AG09309 (cell line): ENCODE measurements around the gene HOXA7.

Experiments
- DNase-seq: peaks from one replicate; pipeline ENCODE4 v3.0.0-alpha.2; 2010; ENCODE audit warnings: low read depth
- H3K4me3 ChIP-seq: 2 replicates; pipeline ENCODE4 v1.5.1; 2011; ENCODE audit warnings: mild to moderate bottlenecking, low read depth, low read length, moderate library complexity; ENCODE audit not compliant: control insufficient read depth
- TF ChIP-seq, protein P1 (sequence below): IDR thresholded peaks from 2 replicates; pipeline ENCODE4 v1.5.1; 2011; ENCODE audit warnings: mild to moderate bottlenecking, low read depth, low read length, inconsistent platforms; ENCODE audit not compliant: insufficient read depth, control insufficient read depth; ENCODE audit errors: missing control alignments

The HOXA7 gene

DNA sequence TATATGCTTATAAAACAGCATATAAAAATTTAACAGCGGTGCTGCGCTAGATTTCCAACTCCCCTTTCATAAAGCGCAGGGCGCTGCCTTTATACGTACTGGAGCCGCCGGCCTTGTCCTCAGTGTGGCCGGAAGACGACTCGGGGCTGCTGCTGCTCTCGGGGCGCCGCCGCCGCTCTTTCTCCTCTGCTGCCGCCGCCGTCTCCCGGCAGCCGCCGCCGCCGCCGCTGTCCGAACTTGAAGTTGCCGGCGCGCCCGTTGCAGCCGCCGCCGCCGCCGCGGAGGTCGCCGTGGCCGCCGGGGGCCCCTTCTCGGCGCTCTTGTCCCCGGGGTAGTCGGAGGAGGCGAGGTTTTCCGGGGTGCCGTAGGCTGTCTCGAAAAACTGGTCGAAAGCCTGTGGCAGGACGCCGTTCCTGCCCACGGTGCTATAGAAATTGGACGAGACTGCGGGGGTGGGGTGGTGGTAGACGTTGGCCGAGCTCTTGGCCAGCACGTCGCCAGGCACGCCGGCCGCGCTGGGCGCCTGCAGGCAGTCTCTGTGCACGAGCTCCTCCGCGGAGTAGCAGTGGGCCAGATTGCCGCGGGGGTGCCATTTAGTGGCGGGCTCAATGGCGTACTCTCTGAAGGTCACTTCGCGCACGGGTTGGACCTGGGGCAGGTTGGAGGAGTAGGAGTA lies 28.0 kb upstream of the HOXA7 start:
- peak overlapping the region; percentile 98 for H3K4me3 ChIP-seq
- no peak for DNase-seq
- TF ChIP-seq, protein P1, sequence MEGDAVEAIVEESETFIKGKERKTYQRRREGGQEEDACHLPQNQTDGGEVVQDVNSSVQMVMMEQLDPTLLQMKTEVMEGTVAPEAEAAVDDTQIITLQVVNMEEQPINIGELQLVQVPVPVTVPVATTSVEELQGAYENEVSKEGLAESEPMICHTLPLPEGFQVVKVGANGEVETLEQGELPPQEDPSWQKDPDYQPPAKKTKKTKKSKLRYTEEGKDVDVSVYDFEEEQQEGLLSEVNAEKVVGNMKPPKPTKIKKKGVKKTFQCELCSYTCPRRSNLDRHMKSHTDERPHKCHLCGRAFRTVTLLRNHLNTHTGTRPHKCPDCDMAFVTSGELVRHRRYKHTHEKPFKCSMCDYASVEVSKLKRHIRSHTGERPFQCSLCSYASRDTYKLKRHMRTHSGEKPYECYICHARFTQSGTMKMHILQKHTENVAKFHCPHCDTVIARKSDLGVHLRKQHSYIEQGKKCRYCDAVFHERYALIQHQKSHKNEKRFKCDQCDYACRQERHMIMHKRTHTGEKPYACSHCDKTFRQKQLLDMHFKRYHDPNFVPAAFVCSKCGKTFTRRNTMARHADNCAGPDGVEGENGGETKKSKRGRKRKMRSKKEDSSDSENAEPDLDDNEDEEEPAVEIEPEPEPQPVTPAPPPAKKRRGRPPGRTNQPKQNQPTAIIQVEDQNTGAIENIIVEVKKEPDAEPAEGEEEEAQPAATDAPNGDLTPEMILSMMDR: no peak

DNA sequence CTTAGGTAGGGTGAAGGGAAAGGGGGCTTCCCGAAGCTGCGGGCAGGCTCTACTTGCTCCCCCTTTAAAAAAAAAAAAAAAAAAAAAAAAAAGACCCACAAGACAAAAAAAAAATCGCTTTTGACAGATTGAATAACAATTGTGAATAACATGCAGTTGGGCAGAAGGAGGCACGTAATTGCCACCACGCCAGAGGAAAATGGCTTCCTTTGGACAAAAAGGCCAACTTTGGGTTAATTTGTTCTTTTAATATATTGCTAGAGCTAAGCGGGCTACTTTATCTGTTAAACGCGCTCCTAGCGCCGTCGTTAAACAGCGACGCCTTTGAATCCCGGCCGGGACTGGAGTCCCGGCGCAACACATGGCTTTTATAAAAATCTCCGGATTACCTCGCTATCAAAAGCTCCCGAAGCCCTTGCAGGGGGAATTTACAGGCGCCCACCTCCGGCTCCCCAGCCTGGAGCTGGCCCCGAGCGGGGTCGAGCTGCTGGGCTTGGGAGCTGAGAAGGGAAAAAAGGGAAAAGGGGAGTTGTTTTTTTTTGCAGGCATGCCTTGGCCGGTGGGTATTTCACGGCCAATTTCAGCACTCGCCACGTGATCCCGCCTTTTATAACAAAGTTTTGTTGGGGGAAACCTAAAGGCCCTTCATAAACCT lies 27.3 kb upstream of the HOXA7 start:
- TF ChIP-seq, protein P1: no peak
- peak overlapping the region; percentile 98 for H3K4me3 ChIP-seq
- DNase-seq: no peak

DNA sequence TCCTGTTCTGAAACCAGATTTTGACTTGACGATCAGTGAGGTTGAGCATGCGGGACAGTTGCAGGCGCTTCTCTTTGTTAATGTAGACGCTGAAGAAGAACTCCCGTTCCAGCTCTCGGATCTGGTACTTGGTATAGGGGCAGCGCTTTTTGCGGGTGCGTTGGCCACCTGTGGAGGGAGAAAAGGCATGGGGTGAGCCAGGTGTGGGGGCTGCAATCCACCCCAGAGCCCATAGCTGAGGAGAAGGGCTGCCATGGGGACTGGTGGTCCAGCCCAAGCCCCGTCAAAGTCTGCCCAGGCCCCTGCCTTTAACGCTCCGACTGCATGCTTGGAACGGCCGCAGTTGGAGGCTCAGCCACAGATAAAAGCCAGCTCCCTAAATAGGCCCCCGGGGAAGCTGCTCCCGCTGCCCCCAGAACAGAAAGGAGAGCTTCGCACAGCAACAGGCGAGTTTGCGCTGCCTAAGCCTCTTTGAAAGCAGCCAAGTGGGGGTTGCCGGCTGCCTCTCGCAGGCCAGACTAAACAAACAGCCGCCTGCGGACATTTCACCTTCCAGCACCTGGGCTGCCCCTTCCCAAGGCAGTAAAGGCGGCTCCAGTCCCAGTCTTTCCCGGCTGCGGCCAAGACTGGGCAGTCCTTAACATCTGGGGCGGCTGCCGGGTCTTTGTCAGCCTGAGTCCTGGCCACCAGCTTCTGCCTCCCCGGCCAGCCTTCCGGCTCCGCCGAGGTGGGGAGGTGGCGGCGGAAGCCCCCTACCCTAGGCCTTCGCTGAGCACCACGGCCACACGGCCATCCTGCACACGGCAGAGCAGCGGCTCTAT lies 26.6 kb upstream of the HOXA7 start:
- TF ChIP-seq, protein P1: no peak
- peak overlapping the region; percentile 98 for H3K4me3 ChIP-seq

DNA sequence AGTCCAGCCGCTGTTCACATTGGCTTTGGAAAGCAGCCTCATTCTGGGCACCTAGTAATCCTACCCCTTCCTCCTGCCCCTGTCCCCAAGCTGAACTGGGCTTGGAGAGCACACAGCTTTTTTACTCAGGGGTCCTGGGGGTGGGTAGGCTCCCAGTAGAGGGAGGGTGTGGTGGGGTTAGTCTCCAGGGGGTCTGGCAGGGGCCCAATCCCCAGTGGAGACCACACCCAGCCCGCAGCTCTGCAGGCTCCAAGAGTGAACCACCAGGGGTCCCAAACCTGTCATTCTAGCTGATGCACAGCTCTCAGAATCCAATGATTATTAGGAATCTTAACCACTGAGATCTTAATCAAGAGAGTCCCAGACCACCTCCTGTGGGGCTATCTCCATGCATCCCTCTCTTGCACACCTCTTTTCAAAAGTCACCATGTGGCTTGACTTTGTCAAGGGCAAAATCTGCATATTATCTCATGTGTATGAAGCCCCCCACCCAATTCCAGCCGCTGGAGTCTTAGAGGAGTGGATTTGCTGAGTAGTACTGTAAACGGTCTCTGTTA lies 25.9 kb upstream of the HOXA7 start:
- DNase-seq: no peak
- H3K4me3 ChIP-seq: peak overlapping the region; percentile 98
- TF ChIP-seq, protein P1: no peak

More for the DNA sequence above, 26.6 kb upstream of the HOXA7 start:
- DNase-seq: no peak

DNA sequence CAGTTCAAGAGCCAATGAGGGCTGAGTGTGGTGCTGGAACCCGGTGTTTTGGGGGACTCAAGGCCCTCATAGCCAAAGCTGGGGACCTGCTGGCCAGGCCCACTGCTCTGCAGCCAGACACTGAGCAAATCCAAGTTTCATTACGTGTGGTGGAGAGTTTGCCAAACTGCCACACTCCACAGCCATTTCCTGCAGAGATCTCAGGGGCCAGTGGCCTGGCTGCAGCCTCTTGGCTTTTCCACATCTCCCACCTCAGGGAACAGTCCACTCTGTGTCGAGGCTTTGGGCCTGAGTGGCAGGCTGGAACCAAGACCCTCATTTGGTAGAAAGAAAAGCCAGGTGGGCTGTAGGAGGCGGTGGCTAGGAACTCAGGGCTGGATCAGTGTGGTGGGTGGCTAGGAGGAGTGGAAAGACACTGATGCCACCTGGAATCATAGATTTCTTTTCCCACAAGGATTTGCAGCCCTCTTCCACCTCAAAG lies 25.4 kb upstream of the HOXA7 start:
- TF ChIP-seq, protein P1: peak; percentile 5
- DNase-seq: no peak
- peak overlapping the region; percentile 98 for H3K4me3 ChIP-seq

DNA sequence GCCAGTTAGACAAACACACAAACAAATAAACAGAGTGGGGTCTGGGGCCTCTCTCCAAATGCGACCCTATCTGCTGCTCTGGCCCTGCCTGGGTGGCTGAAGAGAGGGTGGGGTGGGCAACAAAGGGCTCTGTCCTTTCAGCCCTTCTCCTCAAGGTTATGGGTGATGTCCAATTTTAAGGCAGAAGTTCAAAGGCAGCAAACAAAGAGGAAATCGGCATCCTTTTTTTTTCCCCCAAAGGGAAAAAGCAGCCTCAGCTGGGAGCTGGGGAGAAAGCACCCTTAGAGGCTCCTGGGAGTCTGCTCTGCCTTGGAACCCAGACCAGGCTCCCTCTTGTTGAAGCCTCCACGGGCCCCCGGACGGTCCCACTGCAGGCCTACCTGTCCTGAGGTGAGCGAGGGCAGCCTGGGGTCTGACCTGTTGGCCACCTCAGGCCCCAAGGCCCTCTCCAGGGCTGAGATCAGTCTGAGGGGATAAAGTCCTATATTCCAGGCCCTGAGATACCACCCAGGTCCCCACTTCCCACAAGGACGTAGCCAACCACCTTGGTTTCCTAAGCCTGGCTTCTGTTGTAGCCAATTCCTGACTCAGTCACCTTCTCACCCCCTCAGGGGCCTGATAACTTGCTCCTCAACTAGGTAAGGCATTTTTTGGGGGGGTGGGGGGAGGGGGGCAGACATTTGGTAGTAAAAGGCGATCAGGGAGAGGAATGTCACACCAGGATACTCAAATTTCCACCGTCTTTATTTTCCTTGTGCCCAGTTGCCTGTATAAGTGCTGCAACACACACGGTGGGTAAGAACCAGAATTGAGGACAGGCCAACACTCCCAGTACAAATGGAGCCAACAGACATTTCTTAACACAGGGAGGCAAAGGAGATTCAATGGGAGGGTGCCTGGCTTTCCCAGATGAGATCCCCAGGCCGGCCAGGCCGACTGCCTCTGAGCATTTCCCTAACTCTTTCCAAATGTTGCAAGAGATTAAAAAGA lies 24.3 kb upstream of the HOXA7 start:
- DNase-seq: no peak
- TF ChIP-seq, protein P1: no peak
- H3K4me3 ChIP-seq: peak overlapping the region; percentile 87
